ENCODE measurements around the gene MTR. TPM values are rescaled to one million over a fixed set of nuclear protein-coding genes. Genes with fewer than 3 reads are reported as not detected.
A peak's percentile ranks its signal among the peaks of the same experiment; 100 is the strongest.

The MTR gene
- total and polyA plus RNA-seq, 9 of the 15 experiments (the other 6 are each of a cell fraction or from before 2014, with no cell fraction given) = 3.4 to 44.3 (median 20.3) TPM

DNA sequence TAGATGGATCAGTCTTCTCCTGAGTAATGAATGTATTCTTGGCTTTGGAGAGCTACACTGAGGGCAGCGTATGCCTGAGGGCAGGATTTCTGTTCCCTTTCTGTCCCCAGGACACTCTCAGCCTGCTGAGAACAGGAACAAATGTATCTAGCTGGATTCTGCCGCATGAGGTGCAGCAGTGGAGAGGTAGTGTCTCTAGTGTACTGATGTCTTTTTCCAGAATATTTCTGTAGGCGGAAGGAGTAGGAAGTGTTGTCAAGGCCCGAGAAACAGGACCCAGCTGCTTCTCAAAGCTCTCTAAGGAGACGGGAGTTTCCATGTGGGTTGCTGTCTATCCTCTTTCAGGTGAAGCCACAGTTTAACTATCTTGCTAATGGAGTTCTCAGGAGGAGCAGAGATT is 143.7 kb downstream of the MTR start:
- ChIA-PET CTCF (ENCODE audit: low intra/inter-chr PET ratio) (no interaction called here), POLR2A (interaction anchor here (1.1 kb wide), 1 partner anchor 16 kb away, joined by 4 read pairs; no protein-coding TSS in a partner anchor)
- intact Hi-C loops (cut with micrococcal nuclease) = no loop called here
- Histone ChIP-seq H3K79me2 (ENCODE audit: control insufficient read depth, insufficient read depth, low read length) (no peaks in the 10 kb centered on the region), H3K4me2 (ENCODE audit: insufficient read depth, low read length) (no peak overlapping the region), H3K36me3 (ENCODE audit: control insufficient read depth, insufficient read depth, low read length) (no peaks in the 10 kb centered on the region), H3K4me3 (no peak overlapping the region), H4K20me1 (replicated peaks; ENCODE audit: control insufficient read depth, insufficient read depth, low read length) (no peaks in the 10 kb centered on the region), H3K9ac (ENCODE audit: insufficient read depth in 1 of 2, low read depth in 2 of 2, low read length in 2 of 2) (no peak overlapping the region), H2AFZ (ENCODE audit: low read depth, low read length) (0 out of 2 replicates have a peak overlapping the region, but pooled peaks have one; percentile 13), H3K4me1 (replicated peaks in 1 of 2; ENCODE audit: control insufficient read depth in 2 of 2, insufficient read depth in 2 of 2, low read length in 2 of 2) (no peaks in the 10 kb centered on the region), H3K27me3 (ENCODE audit: control insufficient read depth in 2 of 2, insufficient read depth in 2 of 2, low read length in 2 of 2) (peaks cover 7 to 11% of the 10 kb centered on the region in 2 experiments; a peak in 4 of 5 replicates), H3K9me1 (ENCODE audit: control insufficient read depth, insufficient read depth, low read length) (no peaks in the 10 kb centered on the region), H3K9me3 (replicated peaks; ENCODE audit: control insufficient read depth, insufficient read depth, low read depth, low read length) (no peaks in the 10 kb centered on the region), H3K27ac (ENCODE audit: extremely low read depth, low read depth, low read length) (no peak overlapping the region)
- DNase-seq (ENCODE audit: extremely low read depth in 1 of 4, low spot score in 3 of 4) (no peak), ATAC-seq (peak; percentile 23), FAIRE-seq (no peak)
- no peak for TF ChIP-seq ZNF184 (CRISPR knock-in tag; IDR thresholded peaks at IDR 0.05)
- TF ChIP-seq HDAC6 (IDR thresholded peaks at IDR 0.05; ENCODE audit: low read depth, low read length) = no peak
- no peak for TF ChIP-seq GATA2 (CRISPR knock-in tag; IDR thresholded peaks at IDR 0.05)
- TF ChIP-seq NEUROD1 (IDR thresholded peaks at IDR 0.05; ENCODE audit: borderline replicate concordance, low read depth, low read length, partially characterized antibody) = no peak
- TF ChIP-seq, protein P1, sequence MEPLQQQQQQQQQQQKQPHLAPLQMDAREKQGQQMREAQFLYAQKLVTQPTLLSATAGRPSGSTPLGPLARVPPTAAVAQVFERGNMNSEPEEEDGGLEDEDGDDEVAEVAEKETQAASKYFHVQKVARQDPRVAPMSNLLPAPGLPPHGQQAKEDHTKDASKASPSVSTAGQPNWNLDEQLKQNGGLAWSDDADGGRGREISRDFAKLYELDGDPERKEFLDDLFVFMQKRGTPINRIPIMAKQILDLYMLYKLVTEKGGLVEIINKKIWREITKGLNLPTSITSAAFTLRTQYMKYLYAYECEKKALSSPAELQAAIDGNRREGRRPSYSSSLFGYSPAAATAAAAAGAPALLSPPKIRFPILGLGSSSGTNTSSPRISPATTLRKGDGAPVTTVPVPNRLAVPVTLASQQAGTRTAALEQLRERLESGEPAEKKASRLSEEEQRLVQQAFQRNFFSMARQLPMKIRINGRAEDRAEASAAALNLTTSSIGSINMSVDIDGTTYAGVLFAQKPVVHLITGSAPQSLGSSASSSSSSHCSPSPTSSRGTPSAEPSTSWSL (CRISPR knock-in tag; IDR thresholded peaks at IDR 0.05; ENCODE audit: borderline replicate concordance) = no peak
- TF ChIP-seq ZNF232 (CRISPR knock-in tag; IDR thresholded peaks at IDR 0.05) = no peak
- no peak for TF ChIP-seq ZNF717 (CRISPR knock-in tag; IDR thresholded peaks at IDR 0.05)
- TF ChIP-seq, protein P2, sequence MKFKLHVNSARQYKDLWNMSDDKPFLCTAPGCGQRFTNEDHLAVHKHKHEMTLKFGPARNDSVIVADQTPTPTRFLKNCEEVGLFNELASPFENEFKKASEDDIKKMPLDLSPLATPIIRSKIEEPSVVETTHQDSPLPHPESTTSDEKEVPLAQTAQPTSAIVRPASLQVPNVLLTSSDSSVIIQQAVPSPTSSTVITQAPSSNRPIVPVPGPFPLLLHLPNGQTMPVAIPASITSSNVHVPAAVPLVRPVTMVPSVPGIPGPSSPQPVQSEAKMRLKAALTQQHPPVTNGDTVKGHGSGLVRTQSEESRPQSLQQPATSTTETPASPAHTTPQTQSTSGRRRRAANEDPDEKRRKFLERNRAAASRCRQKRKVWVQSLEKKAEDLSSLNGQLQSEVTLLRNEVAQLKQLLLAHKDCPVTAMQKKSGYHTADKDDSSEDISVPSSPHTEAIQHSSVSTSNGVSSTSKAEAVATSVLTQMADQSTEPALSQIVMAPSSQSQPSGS (CRISPR knock-in tag; IDR thresholded peaks at IDR 0.05) = no peak
- no peak for TF ChIP-seq ZNF551 (CRISPR knock-in tag; IDR thresholded peaks at IDR 0.05)
- no peak for TF ChIP-seq SP1 (CRISPR knock-in tag; IDR thresholded peaks at IDR 0.05)
- TF ChIP-seq, protein P3, sequence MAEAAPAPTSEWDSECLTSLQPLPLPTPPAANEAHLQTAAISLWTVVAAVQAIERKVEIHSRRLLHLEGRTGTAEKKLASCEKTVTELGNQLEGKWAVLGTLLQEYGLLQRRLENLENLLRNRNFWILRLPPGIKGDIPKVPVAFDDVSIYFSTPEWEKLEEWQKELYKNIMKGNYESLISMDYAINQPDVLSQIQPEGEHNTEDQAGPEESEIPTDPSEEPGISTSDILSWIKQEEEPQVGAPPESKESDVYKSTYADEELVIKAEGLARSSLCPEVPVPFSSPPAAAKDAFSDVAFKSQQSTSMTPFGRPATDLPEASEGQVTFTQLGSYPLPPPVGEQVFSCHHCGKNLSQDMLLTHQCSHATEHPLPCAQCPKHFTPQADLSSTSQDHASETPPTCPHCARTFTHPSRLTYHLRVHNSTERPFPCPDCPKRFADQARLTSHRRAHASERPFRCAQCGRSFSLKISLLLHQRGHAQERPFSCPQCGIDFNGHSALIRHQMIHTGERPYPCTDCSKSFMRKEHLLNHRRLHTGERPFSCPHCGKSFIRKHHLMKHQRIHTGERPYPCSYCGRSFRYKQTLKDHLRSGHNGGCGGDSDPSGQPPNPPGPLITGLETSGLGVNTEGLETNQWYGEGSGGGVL (CRISPR knock-in tag; IDR thresholded peaks at IDR 0.05) = no peak
- TF ChIP-seq, protein P4, sequence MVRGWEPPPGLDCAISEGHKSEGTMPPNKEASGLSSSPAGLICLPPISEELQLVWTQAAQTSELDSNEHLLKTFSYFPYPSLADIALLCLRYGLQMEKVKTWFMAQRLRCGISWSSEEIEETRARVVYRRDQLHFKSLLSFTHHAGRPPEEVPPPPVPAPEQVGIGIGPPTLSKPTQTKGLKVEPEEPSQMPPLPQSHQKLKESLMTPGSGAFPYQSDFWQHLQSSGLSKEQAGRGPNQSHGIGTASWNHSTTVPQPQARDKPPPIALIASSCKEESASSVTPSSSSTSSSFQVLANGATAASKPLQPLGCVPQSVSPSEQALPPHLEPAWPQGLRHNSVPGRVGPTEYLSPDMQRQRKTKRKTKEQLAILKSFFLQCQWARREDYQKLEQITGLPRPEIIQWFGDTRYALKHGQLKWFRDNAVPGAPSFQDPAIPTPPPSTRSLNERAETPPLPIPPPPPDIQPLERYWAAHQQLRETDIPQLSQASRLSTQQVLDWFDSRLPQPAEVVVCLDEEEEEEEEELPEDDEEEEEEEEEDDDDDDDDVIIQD (CRISPR knock-in tag; IDR thresholded peaks at IDR 0.05) = no peak
- TF ChIP-seq NR3C1 (CRISPR knock-in tag; IDR thresholded peaks at IDR 0.05) = no peak
- BruUV-seq (replicated peaks) = no TSS peak
- WGBS (ENCODE audit: insufficient coverage, low coverage, missing lambda C conversion rate) = 9% methylated on average over 5 of the region's 5 CpGs
- in situ Hi-C loops (cut with MboI) = no loop called here

Data from K562 (cell line).